ENCODE data around the gene TSHZ2. TPM values are rescaled to one million over a fixed set of nuclear protein-coding genes. Genes with fewer than 3 reads are reported as not detected.

Gene TSHZ2
- total and polyA plus RNA-seq, 9 of the 15 experiments (the other 6 are each of a cell fraction or from before 2014, with no cell fraction given) = 0.03 to 0.20 (median 0.05) TPM; not detected in 4

- TF ChIP-seq CHAMP1 (IDR thresholded peaks at IDR 0.05) (peak; percentile 37; the same call in 1 of the 2 replicates), GTF2A2 (tag; IDR thresholded peaks at IDR 0.05) (no peak), TFE3 (CRISPR knock-in tag; IDR thresholded peaks at IDR 0.05) (peak; percentile 97), MGA (IDR thresholded peaks at IDR 0.05) (peak; percentile 83), E2F6 (IDR thresholded peaks at IDR 0.05; ENCODE audit: borderline replicate concordance in 1 of 2, extremely low read depth in 1 of 2, insufficient read depth in 1 of 2, insufficient read length in 1 of 2, low read depth in 1 of 2, low read length in 1 of 2, poor library complexity in 1 of 2, severe bottlenecking in 1 of 2) (peak in 1 of 2 experiments; percentile 33), SNIP1 (IDR thresholded peaks at IDR 0.05; ENCODE audit: low read depth) (no peak), USF2 (CRISPR knock-in tag; IDR thresholded peaks at IDR 0.05) (peak; percentile 95)
Measured at GRCh38 chr20:53142225-53143127, 170.3 kb downstream of the TSHZ2 start (continued).
